ENCODE measurements around the gene CCL11.

CCL11 gene

DNA sequence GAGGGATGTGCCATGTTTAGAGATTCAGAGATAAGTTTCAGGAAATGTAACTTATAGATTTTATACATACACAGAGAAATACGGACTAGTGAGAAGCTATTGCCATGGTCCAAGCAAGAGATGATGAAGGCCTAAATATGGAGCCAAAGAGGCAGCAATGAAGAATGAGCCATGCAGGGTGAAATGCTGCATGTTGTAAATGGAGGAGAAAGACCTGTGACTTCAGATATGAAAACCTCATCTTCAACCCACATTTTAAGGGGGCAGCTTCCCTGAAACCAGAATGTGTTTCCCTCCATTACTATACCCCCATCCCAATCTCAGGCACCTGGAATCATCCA lies 27.6 kb upstream of the CCL11 start:
- no peak for DNase-seq

DNA sequence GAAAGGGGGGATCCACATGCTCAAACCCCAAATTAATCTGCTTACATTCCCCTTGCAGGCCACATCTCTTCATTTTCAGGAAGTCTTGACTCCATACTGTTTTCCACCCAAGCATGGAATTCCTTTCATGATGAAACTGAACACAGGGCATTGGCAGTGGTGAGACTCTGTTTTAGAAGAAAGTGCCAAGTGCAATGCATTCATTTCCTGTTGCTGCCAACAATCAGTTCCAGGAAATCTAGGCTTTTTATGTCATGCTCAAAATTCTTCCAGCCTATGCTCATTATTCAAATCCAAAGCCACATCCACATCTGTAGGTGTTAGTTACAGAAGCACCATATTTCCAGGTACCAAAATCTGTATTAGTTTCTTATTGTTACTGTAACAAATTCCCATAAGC lies 26.4 kb upstream of the CCL11 start:
- no peak for DNase-seq

DNA sequence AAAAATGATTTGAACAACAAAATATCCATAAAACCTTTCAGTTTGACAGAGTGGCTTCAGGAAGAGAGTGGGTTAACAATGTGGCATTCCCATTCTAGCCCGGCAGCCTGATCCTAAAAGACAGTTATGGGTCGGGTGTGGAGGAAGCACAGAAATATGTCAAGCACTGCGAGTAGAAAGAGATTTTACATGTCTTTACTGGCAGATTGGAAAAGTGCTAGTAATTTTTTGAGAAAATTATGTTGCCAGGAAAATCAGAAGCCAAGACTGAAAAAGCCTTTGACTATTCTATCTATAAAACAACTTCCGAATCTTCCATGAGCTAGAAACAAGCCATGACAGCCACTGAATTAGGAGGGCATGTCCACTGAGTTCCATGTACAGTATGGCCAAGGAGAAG lies 24.7 kb upstream of the CCL11 start:
- no peak for DNase-seq

DNA sequence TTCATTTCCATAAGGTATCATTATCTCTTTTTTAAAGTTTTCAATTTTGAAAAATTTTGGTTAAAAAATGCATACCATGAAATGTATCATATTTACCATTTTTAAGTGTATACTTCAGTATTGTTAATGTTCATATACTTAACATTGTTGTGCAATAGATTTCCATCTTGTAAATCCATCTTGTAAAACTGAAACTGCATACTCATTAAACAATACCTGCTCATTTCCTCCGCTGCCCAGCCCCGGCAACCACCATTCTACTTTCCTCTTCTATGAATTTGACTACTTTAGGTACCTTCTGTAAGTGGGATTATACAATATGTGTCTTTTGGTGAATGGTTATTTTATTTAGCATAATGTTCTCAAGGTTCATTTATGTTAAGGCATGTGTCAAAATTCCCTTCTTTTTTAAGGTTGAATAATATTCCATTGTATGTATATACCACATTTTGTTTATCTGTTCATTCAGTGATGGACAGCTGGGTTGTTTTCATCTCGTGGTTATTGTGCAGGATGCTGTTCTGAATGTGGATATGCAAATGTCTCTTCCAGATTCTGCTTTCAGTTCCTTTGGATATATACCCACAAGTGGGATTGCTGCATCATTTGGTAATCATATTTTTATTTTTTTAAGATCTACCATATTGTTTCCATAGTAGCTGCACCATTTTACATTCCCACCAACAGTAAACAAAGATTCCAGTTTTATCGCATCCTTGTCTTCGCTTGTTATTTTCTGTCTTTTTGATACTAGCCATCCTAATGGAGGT lies 23.8 kb upstream of the CCL11 start:
- no peak for DNase-seq

DNA sequence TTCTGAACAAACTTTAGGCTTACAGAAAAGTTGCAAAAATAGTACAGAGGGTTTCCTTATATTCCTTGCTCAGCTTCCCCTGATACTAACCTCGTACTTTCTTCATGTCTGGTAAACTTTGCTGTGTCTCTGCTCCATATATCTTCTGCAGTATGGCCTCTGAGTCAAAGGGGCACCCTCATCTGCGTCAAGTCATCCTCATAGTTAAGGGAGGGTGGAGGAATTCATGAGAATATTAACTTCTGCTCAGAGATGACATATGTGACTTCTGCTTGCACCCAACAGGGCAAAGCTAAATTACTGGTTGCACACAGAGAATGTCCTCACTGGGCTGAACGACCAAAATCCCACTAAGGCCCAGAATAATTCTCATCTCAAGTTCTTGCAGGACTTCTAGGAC lies 19.8 kb upstream of the CCL11 start:
- DNase-seq, result no peak

DNA sequence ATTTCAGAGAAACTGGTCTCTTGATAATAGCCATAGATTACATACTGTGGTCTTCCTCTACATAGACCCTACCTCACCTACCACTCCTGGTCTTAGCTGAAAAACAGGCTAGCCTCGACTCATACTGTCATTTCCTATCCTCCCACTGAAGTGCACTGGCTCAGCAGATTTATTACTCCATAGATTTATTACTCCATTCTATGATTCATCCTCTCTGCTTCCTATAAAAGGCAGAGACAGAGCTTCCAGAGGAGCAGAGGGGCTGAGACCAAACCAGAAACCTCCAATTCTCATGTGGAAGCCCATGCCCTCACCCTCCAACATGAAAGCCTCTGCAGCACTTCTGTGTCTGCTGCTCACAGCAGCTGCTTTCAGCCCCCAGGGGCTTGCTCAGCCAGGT lies 15.6 kb upstream of the CCL11 start, which contains the start of gene CCL7:
CCL7 (plus strand) TSS at position 253 of the 400 bp plus-strand sequence; CDS start at position 323, 70 bp downstream.
- DNase-seq, result no peak

DNA sequence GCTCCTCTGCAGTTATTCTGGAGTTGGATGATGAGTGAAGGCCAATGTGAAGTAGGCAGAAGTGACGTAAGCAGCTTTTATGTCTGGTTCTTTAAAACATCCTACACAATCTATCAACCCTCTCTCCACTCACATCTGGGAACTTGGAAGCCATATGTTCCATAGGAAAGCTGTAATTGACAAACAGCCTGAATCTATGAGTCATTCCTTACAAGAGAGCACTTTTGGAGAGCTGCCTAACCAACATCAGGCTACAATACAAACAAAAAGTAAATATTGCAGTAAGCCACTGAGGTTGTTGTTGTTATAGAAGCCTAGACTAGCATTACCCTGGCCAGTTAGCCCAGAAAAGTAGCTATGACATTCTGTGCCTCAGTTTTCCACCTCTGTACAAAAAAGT lies 9.7 kb upstream of the CCL11 start:
- no peak for DNase-seq

DNA sequence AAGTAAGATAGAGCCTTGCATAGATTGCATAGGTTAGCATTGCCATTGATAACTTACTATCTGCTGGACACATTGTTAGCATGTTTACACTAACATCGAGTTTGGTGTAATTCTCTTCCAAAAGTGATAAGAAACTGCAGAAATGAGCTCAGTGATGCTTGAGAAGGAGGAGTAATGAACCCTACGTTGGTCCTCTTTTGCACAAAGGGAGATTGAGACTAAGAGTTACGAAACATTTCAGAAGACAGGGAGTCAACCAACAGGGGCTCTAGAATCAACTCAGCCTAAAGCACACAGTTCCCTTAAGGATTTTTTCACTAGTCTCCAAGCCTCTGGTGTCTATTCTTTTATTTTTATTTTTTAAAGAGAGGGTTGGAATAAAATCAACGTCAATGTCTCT lies 8.7 kb upstream of the CCL11 start:
- DNase-seq, result no peak

DNA sequence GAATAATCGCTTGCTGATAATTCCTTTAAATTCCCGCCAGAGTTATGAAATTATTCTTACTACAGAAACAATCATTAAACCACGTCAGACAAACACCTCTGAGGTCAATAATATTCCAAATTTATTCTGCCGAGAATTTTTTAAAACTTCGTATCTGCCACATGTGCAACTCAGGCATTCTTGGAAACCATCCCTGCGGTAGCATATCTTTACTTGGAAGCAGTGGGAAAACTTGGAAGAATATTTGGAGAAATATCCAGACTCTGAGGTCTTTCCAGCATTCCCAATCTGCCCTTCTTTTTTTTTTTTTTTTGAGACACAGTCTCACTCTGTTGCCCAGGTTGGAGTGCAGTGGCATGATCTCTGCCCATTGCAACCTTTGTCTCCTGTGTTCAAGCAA lies 2.0 kb upstream of the CCL11 start:
- no peak for DNase-seq

DNA sequence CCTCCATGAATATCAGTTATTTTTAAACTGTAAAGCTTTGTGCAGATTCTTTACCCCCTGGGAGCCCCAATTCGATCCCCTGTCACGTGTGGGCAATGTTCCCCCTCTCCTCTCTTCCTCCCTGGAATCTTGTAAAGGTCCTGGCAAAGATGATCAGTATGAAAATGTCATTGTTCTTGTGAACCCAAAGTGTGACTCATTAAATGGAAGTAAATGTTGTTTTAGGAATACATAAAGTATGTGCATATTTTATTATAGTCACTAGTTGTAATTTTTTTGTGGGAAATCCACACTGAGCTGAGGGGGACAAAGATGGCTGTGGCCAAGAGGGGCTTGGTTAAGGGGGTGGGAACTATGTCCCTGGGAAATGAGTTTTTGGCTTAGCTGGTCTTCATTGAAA lies 2.3 kb downstream of the CCL11 start:
- DNase-seq, result no peak

DNA sequence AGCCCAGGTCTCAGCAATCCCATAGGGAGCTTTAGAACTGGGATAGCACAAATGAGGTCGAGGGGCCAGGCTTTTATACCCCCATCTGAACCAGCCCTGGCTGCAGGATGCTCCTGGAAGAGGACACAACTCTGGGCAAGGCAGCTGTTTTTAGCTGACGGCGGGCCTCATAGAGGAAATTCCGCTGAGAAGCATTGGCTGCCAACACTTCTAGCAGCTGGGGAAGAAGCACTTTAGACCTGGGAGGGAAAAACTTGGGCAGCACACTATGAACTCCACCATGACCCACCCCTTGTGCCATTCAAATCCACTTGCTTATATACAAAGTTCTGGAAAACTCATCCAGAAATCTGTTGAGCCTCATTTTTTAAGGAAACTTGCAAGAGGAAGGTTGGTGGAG lies 5.0 kb downstream of the CCL11 start:
- DNase-seq, result no peak

DNA sequence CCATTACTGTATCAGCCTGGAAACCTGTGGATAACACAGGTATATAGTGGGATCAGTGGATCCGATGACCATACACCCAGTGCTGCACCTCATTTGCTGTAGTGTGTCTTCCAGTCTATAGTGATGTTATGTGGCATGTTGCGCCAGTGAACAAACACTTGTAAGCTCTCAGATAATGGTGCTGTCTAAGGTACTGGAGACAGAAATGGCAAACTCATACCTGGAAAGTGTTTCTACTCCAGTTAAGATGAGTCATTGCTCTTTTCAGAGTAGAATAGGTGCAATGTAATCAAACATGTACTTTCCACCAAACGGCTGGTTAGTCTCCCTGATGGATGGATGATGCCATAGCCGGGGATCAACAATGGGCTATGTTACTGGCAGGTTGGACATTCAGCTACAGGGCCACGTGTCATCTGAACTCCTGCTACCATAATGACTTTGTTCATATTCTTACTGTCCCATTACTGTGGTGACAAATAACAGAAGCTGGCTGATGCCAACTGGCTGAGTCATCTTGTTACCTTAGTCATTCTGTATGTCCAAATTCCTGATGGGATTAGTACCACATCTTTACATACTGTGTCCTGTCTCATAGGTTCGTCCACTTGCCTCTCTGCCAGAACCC lies 6.3 kb downstream of the CCL11 start:
- no peak for DNase-seq

DNA sequence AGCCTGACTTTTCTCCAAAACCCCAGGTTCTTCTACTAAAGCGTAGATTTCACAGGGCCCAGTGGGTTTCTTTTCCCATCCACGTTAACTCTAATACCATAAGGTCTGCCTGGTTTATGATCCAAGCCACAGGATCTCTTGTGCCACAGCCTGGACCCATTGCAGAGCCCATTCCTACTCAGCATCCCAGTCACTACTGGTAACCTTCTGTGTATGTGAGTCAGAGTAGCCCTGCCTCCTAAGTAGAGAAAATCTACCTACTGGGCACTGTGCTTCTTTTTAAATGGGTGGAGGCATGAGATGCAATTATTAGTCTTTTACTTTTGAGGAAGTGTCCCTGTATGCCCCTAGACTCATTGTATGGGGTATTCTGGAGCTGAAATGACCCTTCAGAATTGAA lies 13.5 kb downstream of the CCL11 start:
- DNase-seq, result no peak

DNA sequence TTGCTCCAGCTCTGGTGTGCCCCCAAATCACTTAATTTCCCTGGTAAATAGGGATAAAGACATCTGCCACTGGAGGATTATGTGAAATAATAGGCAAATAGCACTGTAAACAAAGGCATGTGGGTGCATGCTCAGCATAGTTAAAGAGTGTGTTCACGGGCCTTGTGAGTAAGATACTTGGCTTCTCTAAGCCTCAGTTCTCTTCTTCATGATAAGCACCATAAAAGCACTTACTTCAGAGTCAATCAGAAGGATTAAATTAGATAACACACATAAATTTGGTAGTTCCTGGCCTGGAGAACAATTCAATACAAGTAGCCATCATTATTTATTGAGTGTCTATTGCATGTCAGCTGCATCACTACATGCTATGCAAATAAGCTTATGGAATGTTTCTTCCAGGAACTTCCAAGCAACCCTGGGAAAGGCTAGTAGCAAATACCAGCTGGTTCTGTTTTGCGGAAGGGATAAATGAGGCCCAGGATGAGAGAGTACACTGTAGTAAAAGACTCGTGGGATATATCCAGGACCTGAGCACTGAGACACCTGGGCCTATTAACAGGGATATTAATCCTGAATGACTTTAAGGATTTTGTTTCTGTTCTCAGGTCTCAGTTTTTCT lies 14.5 kb downstream of the CCL11 start:
- no peak for DNase-seq

DNA sequence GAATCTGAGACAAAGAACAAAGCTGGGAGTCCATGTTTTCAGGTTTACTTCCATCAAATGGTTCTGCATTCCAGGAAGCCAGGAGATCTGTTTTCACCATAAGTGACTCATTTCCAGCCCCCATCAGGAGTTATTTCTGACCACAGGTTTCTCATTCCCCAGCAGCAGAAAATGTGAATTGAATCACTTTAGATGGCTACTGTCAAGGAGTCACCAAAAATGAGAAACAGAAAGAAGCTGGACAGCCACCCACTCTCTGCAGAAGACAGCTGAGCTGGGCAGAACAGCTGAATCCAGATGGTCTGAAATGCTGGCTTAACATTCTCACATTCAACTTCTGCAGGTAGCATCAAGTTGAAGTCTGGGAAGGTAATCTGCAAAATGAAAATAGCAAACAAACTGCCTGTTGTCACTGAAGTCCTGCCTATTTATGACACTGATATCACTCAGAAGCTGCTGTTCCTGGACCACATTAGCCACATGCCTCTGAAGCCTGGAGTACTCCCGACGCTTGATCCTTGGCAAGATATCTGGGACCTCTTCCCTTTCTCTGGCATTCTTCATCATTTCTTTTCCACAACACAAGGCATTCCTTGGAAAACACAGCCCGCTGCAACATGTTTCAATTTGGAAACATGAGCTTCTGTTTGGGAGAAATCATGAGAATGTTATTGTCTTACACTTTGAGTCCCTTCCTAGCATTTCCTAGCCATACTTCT lies 15.3 kb downstream of the CCL11 start:
- DNase-seq, result no peak

DNA sequence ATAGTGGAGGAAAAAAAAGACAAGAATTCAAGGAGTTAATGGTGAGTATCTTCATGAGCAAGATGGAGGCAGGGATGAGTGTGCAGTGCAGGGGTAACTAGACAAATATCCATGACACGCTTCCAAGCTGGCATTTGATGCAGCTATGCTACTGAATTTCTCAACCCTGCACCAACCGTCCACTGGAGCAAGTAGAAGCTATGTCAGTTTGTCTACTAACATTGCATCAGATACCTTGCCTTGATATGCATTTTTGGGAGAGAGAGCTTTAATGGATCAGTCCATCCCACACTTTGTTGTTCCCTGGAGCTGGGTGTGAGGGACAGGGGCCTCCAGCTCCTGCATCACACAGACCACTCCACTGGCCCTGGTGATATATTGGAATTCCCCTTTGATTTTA lies 16.4 kb downstream of the CCL11 start:
- DNase-seq, result no peak

DNA sequence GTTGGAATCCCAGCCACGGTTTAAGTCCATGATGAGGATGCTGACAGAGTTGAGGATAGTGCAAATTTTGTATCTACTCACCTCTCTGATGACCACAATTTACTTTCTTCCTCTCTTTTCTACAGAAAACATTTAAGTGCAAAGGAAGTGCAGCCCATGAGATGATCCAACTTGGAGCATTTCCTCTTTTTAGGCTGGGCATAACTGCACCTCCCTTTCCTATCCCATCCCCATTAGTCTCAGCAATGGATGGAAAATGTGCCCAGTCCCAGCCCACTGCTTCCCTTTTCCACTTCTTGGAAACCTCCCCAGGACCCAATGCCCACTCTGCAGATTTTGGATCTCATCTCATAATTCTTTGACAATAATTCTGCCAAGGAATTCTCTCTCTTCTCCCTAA lies 17.1 kb downstream of the CCL11 start:
- DNase-seq, result no peak

DNA sequence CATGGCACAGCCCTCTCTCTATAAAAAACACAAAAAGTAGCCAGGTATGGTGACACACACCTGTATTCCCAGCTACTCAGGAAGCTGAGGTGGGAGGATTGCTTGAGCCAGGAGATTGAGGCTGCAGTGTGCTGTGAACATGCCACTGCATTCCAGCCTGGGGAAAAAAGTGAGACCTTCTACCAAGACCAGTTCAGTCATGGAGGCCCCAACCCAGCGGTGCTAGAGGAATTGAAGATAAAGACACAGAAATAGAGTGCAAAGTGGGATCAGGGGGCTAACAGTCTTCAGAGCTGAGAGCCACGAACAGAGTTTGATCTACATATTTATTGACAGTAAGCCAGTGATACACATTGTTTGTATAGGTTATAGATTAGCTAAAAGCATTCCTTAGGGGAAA lies 18.1 kb downstream of the CCL11 start:
- no peak for DNase-seq

DNA sequence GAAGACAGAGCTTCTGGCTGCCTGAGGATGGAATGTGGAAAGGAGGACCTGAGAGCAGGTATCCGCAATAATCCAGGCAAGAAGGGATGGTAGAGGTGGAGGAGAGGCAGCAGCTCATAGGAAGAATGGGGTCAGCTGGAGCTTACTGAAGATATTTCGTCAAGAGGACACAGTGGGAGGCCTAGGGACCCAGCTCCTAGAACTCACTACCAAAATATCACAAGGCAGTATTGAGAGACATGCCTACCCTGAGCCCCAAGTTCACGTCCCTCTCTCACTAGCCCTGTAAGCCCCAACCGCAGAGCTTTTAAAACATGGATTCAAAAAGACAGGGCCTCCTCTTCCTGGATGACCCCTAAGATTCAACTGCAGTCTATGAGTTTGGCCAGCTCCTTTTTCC lies 19.5 kb downstream of the CCL11 start:
- DNase-seq, result no peak

DNA sequence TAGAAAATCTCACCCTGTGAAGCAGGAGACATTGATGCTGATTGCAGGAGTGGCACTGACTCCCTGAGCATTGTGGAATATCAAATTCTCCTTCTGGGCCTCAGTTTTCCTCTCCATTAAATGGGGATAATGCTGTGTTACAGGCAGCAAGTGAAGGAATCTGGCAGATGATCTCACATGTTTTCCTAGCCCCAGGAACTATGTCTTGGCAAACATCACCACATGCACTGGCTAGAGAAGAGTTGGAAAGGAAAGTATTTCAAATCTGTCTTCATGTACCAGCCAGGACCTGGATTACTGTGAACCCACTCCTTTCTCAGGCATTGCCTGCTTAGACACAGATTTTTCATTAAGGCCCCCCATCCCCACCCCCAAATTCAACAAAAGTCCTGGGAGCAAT lies 20.1 kb downstream of the CCL11 start:
- DNase-seq, result no peak

DNA sequence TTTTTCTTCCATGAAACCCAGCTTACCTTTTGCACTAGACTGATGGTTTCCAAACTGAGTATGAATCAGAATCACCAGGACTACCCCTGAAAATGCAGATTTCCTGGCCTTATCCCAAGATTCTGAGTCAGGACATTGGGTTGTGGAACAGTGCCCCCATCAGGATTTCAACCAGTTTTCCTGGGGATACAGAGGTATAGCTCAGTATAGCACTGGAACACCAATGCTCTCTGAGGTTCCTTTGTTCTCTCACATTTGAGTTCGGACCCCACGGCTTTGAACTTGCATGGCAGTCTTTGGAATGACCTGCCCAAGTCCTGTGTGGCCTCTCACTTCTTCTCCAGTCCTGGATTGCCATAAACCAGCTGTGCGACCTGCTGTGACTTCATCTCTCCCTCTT lies 20.9 kb downstream of the CCL11 start:
- no peak for DNase-seq

DNA sequence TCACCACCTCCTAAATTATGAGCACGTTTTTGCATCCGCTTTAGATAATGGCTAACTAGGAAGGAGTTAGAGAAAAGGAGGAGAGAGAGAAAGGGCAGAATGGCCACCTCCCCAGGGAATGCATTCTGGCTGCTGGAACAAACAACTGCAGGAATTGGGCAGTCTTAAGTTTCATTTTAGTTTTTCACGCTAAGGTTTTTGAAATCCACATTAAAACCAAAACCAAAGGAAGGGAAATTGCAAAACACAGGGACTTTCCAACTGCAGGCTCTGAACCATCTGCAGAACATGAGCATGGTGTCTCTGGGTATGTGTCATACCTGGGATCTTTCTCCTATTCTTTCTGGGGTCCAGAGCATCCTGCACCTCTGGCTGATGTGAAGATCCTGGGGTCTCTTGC lies 21.6 kb downstream of the CCL11 start:
- no peak for DNase-seq

DNA sequence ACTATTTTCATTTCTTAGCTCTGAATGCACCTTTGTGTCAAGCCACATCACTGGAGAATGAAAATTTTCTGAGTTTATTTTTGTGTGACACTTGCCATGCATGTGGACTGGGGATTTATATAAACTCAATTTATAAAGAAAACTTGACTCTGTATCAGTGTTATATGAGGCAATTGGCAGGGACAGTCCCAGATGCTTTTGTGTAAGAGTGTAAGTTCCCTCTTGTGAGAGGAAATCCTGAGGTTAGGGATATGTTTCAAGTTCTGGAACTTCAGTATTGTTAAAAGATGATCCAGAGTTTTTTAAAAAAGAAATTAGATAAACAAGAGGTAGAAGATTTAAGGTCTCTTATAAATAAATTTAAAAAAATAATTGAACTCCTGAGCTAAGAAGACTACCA lies 22.8 kb downstream of the CCL11 start:
- no peak for DNase-seq

DNA sequence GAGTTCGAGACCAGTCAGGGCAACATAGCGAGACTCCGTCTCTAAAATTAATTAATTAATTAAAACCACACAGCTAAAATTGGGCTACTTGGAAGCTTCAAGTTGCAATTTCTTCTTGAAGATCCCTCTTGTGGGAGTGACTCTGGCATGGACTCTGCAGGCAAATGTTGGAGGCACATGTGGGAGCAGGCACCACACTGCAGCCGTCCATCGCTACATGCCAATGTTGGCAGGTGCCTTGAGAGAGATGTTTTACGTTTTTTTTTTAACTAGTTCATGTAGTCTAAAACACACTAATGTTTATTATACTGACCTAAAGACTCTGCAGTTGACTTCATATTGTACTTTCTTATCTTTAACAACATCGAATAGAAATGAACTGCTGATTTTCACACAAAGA lies 25.7 kb downstream of the CCL11 start:
- DNase-seq, result no peak

Measured in activated CD4-positive, alpha-beta T cell treated with anti-CD3 and anti-CD28 coated beads, Interleukin-2, amount 50 U/mL, for 1 hour (primary cell).